NK-92 (cell line): ENCODE data around the gene SIGMAR1.

ENCODE experiments used
- DNase-seq: peaks from one replicate; lab custom pipeline; 2025; ENCODE audit not compliant: unreplicated experiment; lab: John Stamatoyannopoulos, UW

Gene SIGMAR1

DNA sequence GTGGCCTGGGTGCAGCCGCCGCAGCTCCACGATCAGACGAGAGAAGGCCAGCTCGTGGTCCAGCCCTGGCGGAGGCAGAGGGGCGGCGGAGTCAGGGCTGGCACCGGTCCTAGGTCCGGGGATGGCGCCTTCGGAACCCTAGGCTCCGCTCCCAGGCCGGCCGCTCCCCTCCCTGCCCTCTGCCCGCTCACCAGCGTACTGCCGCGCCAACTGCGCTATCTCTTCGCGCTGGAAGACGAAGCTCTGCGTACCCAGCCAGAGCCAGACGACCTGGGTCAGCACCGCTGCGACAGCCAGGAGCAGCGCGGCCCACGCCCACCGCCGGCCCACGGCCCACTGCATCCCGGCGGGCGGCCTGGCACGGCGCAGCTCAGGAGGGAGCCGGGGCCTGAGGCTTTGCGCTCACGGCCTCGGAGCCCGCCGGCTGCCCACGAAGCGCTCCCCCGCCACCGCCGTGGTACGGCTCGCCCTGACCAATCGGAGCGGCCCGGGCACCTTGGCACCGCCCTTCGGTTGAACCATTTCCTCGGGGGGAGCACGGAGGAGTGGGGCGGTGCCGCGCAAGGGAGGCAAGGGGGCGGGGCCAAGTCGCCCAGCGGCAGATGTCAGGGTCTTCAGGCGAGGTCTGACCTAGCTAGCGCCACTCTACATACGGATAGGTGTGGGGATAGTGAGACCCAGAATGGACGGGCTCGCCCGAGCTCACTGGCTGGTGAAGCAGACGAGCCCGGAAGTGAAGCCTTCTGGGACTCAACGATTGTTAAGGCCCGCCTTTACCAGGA is at the start of gene SIGMAR1:
TSS of gene SIGMAR1 (minus strand) at position 432 of the 782 bp plus-strand sequence. CDS start at position 342, 90 bp downstream.
- peak; percentile 10 for DNase-seq

GRCh38 chr9:34686732-34687131 is 49.1 kb upstream of the SIGMAR1 start:
- no peak for DNase-seq

- DNase-seq = no peak
Observed at GRCh38 chr9:34686231-34686630, 48.6 kb upstream of the SIGMAR1 start.

DNA sequence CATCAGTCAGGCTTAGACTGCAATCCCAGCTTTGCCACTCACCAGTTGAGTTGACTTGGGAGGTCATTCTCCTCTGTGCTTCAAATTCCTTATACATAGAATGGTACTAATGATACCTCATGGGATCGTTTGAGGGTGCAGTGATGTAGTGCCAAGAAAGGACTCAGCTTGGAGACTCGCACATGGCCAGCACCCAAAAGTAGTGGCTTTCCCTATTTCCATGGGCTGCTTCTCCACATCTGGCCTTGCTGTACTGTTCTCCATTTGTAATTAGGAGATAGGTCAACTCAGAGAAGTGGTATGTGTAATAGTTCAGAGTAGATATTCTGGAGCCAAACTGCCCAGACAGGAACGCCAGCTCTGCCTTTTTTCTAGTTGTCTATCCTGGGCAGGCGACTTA is 48.0 kb upstream of the SIGMAR1 start:
- DNase-seq = no peak

- no peak for DNase-seq
Observed at GRCh38 chr9:34684816-34685215, 47.2 kb upstream of the SIGMAR1 start.

DNA sequence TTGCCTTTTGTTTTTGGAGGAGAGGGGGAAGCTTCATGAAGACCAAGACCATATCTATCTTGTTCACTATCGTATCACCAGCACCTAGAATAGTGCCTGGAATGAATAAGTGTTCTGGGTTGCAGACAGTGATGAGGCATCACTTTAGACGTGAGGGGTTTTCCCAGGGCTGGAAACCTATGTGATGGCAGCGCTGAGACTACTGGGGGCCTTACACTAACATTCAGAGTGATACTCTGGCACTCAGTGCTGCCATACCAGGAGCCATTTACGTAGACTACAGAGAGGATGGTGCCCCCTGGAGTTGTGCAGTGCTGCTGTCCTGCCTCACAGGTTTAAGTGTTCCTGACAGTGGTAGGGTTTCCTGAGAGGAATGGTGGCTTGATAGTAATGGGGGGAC is 46.6 kb upstream of the SIGMAR1 start:
- DNase-seq = no peak

GRCh38 chr9:34675869-34676268 is 38.3 kb upstream of the SIGMAR1 start:
- DNase-seq = no peak

DNA sequence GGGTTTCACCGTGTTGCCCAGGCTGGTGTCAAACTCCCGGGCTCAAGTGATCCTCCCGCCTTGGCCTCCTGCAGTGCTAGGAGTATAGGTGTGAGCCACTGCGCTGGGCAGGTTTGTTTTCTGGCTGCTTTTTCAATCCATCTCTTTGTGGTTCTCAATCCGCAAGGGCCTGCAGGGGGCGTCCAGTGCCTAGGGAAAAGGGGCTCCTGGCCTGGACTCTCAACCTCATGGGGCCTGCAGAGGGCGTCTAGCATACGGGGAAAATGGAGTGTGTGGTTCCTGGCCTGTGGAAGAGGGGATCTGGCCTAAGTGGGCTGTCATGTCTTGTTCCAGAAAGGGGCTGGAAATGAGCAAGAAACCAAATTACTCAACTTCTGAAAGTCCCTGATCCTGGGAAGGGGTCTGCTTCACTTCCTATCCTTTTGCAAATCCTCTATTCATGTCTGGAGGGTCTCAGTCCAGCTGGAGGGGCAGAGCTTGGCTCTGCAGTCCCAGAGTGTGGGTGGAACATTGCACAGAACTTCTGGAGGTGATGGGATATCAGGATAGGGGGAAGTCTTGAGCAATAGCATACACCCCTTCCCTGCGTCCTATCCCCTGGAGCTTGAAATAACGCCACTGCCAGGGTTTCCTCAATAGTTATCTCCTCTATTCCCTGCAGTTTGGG is 37.6 kb upstream of the SIGMAR1 start:
- no peak for DNase-seq

DNA sequence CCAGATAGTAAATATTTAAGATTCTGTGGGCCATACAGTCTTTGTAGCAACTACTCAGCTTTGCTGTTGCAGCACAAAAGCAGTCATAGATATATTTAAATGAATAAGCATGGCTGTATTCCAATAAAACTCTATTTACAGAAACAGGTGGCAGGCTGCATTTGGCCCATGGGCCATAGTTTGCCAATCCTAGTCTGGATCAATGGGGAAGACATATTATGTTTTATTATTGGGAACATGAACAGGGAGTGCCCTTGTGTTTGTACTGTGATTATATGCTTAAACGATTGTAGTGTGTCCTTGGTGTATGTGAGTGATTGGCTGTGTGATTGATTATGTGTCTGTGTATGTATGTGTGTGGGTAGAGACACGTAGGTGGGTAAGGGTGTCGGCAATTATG is 36.9 kb upstream of the SIGMAR1 start:
- DNase-seq = no peak

GRCh38 chr9:34671307-34671706 is 33.7 kb upstream of the SIGMAR1 start:
- no peak for DNase-seq

- no peak for DNase-seq
Observed at GRCh38 chr9:34669809-34670562, 32.4 kb upstream of the SIGMAR1 start.

DNA sequence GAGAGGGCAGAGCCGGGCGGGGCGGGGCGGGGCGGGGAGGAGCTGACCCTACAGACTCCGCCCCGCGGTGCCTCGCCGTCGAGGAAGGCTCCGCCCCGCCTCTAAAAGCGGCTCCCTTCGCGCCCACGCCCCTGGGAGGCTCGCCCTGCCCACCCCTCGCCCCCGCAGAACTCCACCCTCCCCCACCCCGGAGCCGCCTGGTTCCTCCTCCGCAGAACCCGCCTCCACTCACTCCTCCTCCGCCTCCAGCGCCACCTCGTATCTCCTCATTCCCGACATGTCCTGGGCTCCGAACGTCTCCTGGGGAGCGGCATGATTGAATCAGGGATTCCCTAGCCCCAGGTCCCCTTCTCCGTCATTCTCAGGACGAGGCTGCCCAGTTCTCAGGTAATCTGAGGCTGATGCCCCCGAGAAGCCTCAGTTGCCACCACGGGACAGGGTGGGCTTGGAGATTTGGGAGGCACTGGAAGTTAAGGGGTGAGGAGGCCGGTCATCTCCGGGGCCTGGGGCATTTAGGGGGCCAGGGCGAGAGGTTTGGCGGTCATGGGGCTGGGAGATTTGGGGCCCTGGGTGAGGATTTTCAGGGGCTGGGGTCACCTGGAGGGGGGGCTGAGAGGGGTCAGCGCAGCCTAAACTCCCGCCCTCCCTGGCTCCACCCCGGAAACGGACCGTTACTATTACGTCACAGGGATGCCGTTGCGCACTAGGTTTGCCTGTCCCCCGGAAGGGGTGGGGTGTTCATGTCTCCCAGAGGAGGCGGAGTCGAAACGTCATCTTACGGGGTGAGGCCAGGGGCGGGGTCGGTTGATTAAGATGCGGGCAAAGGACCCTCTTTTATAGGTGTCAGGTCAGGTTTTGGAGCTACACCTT is 28.0 kb upstream of the SIGMAR1 start:
- peak; percentile 26 for DNase-seq

DNA sequence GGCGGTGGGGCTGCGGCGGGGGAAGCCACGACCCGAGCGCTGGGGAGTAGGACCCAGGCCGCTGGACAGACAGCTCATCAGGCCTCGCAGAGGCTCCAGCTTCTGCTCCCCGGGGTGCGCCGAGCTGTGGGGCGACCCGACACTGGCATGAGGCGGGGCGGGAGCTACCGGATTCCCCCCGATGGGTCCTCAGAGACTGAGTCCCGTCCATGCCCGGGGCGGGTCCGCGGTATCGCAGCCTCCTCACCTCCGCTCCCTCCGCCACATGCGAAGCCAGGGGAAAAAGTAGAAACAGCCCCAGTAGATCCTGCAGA is 27.4 kb upstream of the SIGMAR1 start:
- DNase-seq = no peak

- DNase-seq = no peak
Observed at GRCh38 chr9:34664281-34665066, 26.9 kb upstream of the SIGMAR1 start.

GRCh38 chr9:34663303-34663605 is 25.7 kb upstream of the SIGMAR1 start:
- no peak for DNase-seq

- DNase-seq = no peak
Observed at GRCh38 chr9:34662526-34663302, 25.1 kb upstream of the SIGMAR1 start, which contains the start of gene CCL27. Gene CCL27 (minus strand): TSS chr9:34662657. CDS start chr9:34662633, 24 bp downstream.

- DNase-seq = no peak
Observed at GRCh38 chr9:34659592-34660253, 22.1 kb upstream of the SIGMAR1 start.

DNA sequence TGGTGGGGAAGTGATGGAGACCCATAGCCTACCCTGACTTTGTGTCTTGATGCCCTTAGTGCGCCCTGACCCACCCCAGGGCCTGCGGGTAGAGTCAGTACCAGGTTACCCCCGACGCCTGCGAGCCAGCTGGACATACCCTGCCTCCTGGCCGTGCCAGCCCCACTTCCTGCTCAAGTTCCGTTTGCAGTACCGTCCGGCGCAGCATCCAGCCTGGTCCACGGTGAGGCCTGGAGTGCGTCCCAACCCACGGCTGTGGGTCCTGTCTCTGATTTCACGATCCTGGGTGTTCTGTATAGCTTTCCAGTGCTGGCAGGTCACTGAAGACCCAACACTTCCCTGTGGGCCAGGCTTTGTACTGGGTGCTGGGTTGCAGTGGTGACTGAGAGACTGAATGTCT is 20.9 kb upstream of the SIGMAR1 start:
- no peak for DNase-seq

DNA sequence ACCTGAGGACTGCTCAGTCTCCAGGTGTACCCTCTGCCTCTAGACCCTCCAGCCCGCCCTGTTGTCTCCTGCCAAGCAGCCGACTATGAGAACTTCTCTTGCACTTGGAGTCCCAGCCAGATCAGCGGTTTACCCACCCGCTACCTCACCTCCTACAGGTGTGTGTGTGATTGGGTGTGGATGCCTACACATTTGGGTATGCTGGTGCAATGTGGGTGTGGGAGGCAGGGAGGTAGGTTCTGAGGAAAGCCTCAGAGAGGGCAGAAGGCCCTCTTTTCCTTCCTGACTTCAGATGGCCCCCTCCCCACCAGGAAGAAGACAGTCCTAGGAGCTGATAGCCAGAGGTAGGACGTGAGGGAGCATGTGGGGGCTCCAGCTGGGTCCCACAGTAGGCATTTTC is 19.4 kb upstream of the SIGMAR1 start:
- no peak for DNase-seq
